Transverse colon (tissue), 4 donors: ENCODE measurements around the gene KIAA0753.

Experiments used
- EP300 ChIP-seq: sonication (generic); formaldehyde crosslinking; IDR thresholded peaks from one replicate; pipeline ENCODE4 v1.6.1; 2017; ENCODE audit warnings: antibody characterized with exemption, low read depth
- POLR2A ChIP-seq: fragments of 450-650 bp; IDR thresholded peaks from one replicate; pipeline ENCODE4 v1.6.1; 2016; ENCODE audit warnings: antibody characterized with exemption, mild to moderate bottlenecking, moderate library complexity
- POLR2AphosphoS5 ChIP-seq, 3 donors: sonication (generic); formaldehyde crosslinking; IDR thresholded peaks; one replicate each; pipeline ENCODE4 v1.6.1; 2016; ENCODE audit warnings: antibody characterized with exemption in 3 of 3
- TF ChIP-seq, protein P1 (sequence below), 5 experiments: fragments of 200-600 bp in 3 of 5; fragments of 450-650 bp in 2 of 5; sonication (generic) in 3 of 5; IDR thresholded peaks; 1 replicate in 2 of 5; 2 replicates in 3 of 5; pipeline ENCODE4 v1.5.1; 2016 to 2017; ENCODE audit warnings: antibody characterized with exemption in 5 of 5, inconsistent platforms in 3 of 5, mild to moderate bottlenecking in 2 of 5, moderate library complexity in 1 of 5

DNA sequence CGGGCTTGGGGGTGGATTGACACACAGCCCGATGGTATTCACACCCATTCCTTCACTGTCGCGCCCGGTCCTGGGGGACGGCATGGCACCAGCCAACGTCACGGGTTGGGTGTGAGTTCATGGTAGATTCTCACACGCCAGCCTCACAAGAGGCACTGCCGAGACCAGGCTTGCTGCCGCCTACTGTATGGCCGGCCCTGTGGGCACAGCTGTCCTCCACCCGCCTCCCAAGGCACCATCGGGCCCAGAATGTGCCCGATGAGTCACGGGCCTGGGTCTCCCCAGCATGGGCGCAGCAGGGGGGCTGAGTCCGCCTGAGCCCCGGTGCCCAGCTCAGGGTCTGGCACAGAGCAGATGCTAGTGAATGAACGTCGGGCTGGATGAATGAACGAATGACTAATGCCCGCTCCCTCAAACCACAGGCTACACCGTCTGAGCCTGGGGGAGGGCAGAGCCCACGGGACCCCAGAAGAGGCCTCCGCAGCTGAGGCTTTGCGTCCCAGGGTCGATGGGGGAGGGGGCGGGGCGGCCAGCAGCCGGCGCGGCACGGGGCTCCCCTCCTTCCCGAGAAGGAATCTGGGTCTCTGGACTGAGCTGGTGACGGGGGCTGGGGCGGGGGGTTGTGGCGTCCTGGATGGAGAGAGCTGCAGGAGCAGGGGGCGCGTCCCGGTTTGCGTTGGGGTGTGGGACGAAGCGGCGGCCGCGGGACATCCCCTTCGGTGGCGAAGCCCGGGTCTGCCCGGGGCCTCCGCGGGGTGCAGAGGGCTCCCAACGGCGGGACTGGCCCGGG, 85.0 kb downstream of the KIAA0753 start:
- TF ChIP-seq, protein P1, sequence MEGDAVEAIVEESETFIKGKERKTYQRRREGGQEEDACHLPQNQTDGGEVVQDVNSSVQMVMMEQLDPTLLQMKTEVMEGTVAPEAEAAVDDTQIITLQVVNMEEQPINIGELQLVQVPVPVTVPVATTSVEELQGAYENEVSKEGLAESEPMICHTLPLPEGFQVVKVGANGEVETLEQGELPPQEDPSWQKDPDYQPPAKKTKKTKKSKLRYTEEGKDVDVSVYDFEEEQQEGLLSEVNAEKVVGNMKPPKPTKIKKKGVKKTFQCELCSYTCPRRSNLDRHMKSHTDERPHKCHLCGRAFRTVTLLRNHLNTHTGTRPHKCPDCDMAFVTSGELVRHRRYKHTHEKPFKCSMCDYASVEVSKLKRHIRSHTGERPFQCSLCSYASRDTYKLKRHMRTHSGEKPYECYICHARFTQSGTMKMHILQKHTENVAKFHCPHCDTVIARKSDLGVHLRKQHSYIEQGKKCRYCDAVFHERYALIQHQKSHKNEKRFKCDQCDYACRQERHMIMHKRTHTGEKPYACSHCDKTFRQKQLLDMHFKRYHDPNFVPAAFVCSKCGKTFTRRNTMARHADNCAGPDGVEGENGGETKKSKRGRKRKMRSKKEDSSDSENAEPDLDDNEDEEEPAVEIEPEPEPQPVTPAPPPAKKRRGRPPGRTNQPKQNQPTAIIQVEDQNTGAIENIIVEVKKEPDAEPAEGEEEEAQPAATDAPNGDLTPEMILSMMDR (IDR thresholded peaks at IDR 0.05), result no peak
- TF ChIP-seq POLR2A, result peak; percentile 62
- peak in 2 of 3 donors; percentile 24 to 40 for TF ChIP-seq POLR2AphosphoS5 (IDR thresholded peaks at IDR 0.05)
- no peak for TF ChIP-seq EP300
